GM18858 (cell line): ENCODE measurements around the gene ZNF226.
A peak's percentile ranks its signal among the peaks of the same experiment; 100 is the strongest.
"Not testable (repeated sequence)": the region's sequence is repeated elsewhere in the genome, so short reads cannot be mapped to it uniquely, and the experiment has no call there.

Experiments
- ATAC-seq: cut with Tn5 transposase; IDR thresholded peaks from one replicate; pipeline ENCODE4 v1.9.1; 2021; ENCODE audit not compliant: unreplicated experiment

The ZNF226 gene

DNA sequence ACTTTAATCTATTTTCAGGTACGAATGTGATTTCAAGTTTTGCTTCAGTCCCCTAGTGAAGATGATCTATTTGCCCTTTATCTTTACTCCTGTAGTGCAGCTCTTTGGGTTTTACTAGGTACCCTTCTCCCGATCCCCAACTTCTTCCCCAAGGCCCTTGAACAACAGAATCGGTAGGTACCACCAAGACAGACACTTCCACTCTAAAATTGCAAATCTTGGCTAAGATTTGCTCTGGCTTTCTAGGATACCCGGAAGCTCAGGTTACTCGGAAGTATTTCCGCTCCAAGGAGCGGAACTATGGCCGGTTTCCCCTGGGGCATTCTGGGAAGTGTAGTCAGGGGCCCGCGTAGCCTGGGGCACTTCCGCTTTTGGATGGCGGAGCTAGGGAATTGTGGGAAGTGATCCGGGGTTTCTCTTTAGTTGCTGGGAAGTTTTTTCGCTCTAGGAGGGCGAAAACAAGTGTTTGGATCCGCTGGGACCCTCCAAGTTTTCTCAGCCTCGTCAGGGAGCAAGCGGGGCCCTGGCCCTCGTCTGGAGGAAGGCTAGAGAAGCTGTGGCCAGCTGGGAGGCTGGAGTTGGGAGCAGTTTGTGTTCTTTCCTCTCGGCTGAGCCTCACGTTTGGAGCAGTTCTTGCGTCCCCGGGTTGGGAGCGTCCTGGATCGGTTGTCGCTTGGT, 42.4 kb downstream of the ZNF226 start:
- ATAC-seq = peak; percentile 71

DNA sequence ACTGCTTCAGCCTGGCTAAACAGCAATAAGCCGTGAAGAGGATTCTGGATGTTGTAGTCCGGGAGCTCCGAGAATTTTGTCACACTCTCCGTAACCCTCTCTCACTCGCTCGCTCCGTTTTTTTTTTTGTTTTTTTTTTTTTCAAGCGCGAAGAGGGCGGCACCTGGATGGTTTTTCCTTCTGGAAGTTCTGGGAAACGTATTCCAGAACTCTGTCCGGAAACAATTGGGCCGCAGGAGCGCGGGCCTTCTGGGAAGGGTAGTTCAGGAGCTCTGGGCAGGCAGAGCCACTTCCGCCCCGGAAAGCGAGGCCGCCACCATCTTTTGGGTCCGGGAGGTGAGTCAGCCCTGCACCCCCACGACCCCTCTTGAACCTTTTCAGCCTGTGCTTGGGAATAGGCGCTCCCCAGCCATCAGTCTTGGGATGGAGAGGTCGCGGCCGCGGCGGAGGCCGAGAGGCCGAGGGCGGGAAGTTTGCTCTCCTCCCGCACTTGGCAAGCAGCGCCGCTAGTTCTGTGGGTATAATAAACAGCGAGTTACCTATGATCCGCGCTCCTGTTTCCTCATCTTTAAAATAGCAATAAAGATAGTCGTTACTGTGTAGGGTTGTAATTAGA, 47.5 kb downstream of the ZNF226 start, which contains the start of gene ZNF227:
Gene ZNF227, plus strand, starts transcription at position 283 of the 616 bp plus-strand sequence. CDS start 5,261 bp downstream, outside the sequence.
- ATAC-seq = peak; percentile 49

DNA sequence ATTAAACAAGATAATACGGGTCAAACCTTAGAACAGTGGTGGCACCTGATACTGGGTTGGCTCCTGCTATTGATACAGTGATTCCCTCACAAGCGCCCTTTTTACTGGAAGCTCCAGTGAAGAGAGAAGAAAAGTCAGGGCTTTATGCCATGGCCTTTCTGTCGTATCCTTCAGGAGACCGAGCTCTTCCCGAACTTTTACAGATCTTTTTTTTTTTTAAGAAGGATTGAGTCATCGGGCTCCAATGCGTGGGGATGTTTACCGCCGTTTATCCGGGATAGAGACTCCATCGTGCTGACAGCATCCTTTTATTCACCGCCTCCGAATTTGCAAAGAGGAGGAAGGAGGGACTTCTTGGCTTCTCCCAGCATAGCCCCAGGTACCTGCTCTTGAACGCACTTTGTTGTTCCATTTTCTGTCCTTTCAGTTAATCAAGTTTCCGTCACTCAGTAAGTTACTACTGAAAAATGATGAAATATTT, 48.0 kb downstream of the ZNF226 start:
- ATAC-seq = no peak

DNA sequence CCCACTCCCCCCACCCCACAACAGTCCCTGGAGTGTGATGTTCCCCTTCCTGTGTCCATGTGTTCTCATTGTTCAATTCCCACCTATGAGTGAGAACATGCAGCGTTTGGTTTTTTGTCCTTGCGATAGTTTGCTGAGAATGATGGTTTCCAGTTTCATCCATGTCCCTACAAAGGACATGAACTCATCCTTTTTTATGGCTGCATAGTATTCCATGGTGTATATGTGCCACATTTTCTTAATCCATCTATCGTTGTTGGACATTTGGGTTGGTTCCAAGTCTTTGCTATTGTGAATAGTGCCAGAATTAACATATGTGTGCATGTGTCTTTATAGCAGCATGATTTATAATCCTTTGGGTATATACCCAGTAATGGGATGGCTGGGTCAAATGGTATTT, 55.0 kb downstream of the ZNF226 start:
- ATAC-seq = not testable (repeated sequence)

DNA sequence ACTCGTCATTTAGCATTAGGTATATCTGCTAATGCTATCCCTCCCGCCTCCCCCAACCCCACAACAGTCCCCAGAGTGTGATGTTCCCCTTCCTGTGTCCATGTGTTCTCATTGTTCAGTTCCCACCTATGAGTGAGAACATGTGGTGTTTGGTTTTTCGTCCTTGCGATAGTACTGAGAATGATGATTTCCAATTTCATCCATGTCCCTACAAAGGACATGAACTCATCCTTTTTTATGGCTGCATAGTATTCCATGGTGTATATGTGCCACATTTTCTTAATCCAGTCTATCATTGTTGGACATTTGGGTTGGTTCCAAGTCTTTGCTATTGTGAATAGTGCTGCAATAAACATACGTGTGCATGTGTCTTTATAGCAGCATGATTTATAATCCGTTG, 55.9 kb downstream of the ZNF226 start:
- ATAC-seq = not testable (repeated sequence)

DNA sequence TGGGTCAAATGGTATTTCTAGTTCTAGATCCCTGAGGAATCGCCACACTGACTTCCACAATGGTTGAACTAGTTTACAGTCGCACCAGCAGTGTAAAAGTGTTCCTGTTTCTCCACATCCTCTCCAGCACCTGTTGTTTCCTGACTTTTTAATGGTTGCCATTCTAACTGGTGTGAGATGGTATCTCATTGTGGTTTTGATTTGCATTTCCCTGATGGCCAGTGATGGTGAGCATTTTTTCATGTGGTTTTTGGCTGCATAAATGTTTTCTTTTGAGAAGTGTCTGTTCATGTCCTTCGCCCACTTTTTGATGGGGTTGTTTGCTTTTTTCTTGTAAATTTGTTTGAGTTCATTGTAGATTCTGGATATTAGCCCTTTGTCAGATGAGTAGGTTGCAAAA, 56.4 kb downstream of the ZNF226 start:
- ATAC-seq = not testable (repeated sequence)
